Measurements from ENCODE around the gene SDK1. TPM values are rescaled to one million over a fixed set of nuclear protein-coding genes. Genes with fewer than 3 reads are reported as not detected.

The SDK1 gene
- total RNA-seq, 4 donors from 2014 or later, result 1.3 to 5.0 (median 2.0) TPM

- Histone ChIP-seq H3K36me3 (no peaks in the 10 kb centered on the region), H3K4me3 (replicated peaks in 1 of 3) (no peak overlapping the region), H3K27me3 (no peaks in the 10 kb centered on the region), H3K27ac (no peak overlapping the region), H3K4me1 (no peaks in the 10 kb centered on the region), H3K9me3 (no peaks in the 10 kb centered on the region)
- intact Hi-C loops (cut with DNase I), result no loop called here
- 84 to 92% methylated on average over 9 of the region's 9 CpGs for whole genome bisulfite sequencing, 2 donors
- no peak for DNase-seq
- TF ChIP-seq, protein P1, sequence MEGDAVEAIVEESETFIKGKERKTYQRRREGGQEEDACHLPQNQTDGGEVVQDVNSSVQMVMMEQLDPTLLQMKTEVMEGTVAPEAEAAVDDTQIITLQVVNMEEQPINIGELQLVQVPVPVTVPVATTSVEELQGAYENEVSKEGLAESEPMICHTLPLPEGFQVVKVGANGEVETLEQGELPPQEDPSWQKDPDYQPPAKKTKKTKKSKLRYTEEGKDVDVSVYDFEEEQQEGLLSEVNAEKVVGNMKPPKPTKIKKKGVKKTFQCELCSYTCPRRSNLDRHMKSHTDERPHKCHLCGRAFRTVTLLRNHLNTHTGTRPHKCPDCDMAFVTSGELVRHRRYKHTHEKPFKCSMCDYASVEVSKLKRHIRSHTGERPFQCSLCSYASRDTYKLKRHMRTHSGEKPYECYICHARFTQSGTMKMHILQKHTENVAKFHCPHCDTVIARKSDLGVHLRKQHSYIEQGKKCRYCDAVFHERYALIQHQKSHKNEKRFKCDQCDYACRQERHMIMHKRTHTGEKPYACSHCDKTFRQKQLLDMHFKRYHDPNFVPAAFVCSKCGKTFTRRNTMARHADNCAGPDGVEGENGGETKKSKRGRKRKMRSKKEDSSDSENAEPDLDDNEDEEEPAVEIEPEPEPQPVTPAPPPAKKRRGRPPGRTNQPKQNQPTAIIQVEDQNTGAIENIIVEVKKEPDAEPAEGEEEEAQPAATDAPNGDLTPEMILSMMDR (IDR thresholded peaks at IDR 0.05), result no peak
- TF ChIP-seq POLR2A (IDR thresholded peaks at IDR 0.05), result no peak
Observed at GRCh38 chr7:4273566-4274230, 972.6 kb downstream of the SDK1 start.

DNA sequence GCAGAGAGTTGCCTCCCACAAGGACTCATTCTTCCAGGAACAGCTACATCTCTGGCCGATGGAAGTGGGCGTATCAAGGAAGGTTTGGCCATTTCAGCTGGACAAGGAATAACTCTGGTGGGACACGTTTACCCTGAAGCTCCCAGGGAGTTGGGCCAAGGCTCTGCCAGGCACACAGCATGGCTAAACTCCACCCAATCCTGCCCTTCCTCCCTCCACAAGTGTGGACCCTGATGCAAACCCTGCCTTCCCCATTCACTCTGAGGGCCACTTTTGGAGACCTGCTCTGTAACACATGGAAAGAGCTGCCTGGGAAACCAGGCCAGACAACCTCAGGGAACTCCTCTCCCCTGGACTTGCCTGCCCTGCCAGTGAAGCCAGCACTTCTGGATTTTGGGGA, 973.2 kb downstream of the SDK1 start:
- intact Hi-C loops (cut with DNase I), result no loop called here
- TF ChIP-seq, protein P1 (IDR thresholded peaks at IDR 0.05), result no peak
- no peak for TF ChIP-seq POLR2A (IDR thresholded peaks at IDR 0.05)
- Histone ChIP-seq H3K9me3 (no peaks in the 10 kb centered on the region), H3K27me3 (no peaks in the 10 kb centered on the region), H3K27ac (no peak overlapping the region), H3K4me3 (replicated peaks in 1 of 3) (no peak overlapping the region), H3K4me1 (no peaks in the 10 kb centered on the region), H3K36me3 (no peaks in the 10 kb centered on the region)
- 57 to 79% methylated on average over 3 of the region's 3 CpGs for WGBS, 2 donors
- no peak for DNase-seq

- no peak for DNase-seq
- Histone ChIP-seq H3K27ac (no peak overlapping the region), H3K4me1 (no peaks in the 10 kb centered on the region), H3K36me3 (no peaks in the 10 kb centered on the region), H3K27me3 (no peaks in the 10 kb centered on the region), H3K9me3 (no peaks in the 10 kb centered on the region), H3K4me3 (replicated peaks in 1 of 3) (no peak overlapping the region)
- intact Hi-C loops (cut with DNase I), result no loop called here
- no peak for TF ChIP-seq POLR2A (IDR thresholded peaks at IDR 0.05)
- TF ChIP-seq, protein P1 (IDR thresholded peaks at IDR 0.05), result no peak
- 86% methylated on average over 4 of the region's 4 CpGs for WGBS, 2 donors
Observed at GRCh38 chr7:4277936-4278335, 976.9 kb downstream of the SDK1 start.

DNA sequence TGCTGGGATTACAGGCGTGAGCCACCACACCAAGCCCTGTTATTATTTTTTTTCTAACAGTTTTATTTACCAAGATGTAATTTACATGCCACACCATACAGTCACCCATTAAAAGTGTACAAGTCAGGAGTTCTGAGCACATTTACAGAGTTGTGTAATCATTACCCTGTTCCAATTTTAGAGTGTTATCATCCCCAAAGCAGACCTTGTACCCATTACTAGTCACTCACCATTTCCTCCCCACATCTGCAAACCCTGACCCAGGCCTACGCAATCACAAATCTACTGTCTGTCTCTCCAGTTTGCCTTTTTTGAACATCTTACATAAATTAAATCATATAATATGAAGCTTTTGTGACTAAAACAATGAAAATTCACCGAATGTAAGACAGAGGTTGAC, 978.2 kb downstream of the SDK1 start:
- WGBS, 2 donors, result 79 to 85% methylated on average over 3 of the region's 3 CpGs
- Histone ChIP-seq H3K4me3 (replicated peaks in 1 of 3) (no peak overlapping the region), H3K27ac (no peak overlapping the region), H3K27me3 (no peaks in the 10 kb centered on the region), H3K4me1 (no peaks in the 10 kb centered on the region), H3K9me3 (no peaks in the 10 kb centered on the region), H3K36me3 (no peaks in the 10 kb centered on the region)
- TF ChIP-seq, protein P1 (IDR thresholded peaks at IDR 0.05), result no peak
- DNase-seq, result no peak
- intact Hi-C loops (cut with DNase I), result no loop called here

- DNase-seq, result no peak
- Histone ChIP-seq H3K4me3 (replicated peaks in 1 of 3) (no peak overlapping the region), H3K27ac (no peak overlapping the region), H3K27me3 (no peaks in the 10 kb centered on the region), H3K4me1 (no peaks in the 10 kb centered on the region), H3K36me3 (no peaks in the 10 kb centered on the region), H3K9me3 (no peaks in the 10 kb centered on the region)
- TF ChIP-seq, protein P1 (IDR thresholded peaks at IDR 0.05), result no peak
- no peak for TF ChIP-seq POLR2A (IDR thresholded peaks at IDR 0.05)
- intact Hi-C loops (cut with DNase I), result no loop called here
- WGBS, 2 donors, result 71 to 85% methylated on average over 8 to 9 of the region's 9 CpGs
Observed at GRCh38 chr7:4281231-4281993, 980.4 kb downstream of the SDK1 start.
